Measurements from ENCODE around the gene DRG2. TPM values are rescaled to one million over a fixed set of nuclear protein-coding genes. Genes with fewer than 3 reads are reported as not detected.

Gene DRG2
- total and polyA plus RNA-seq, 2 donors (not counting 1 experiment from before 2014, with no cell fraction given): 58.7 to 67.8 TPM

DNA sequence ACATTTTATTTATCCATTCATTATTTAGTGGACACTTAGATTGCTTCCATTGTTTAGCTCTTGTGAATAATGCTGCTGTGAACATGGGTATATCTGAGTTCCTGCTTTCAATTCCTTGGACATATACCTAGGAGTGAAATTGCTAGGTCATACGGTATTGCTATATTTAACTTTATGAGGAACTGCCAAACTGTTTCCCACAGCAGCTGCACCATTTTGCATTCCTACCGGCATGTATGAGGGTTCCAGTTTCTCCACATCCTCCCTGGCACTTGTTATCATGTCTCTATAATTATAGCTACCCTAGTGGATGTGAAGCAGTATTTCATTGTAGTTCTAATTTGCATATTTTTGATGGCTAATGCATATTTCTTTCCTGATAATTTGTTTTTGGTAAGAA lies 23.7 kb upstream of the DRG2 start:
- Histone ChIP-seq H3K9ac (ENCODE audit: low read length) (no peak overlapping the region), H3K79me2 (ENCODE audit: control insufficient read depth, insufficient read depth, low read length) (no peaks in the 10 kb centered on the region), H3K27ac (ENCODE audit: low read length in 2 of 2) (no peak overlapping the region), H2AFZ (ENCODE audit: insufficient read depth, low read depth, low read length, poor library complexity, severe bottlenecking) (no peak overlapping the region), H4K20me1 (ENCODE audit: control insufficient read depth, insufficient read depth, low read length, poor library complexity, severe bottlenecking) (no peaks in the 10 kb centered on the region), H3K36me3 (replicated peaks in 1 of 2; ENCODE audit: control extremely low read depth in 1 of 2, control insufficient read depth in 1 of 2, extremely low read depth in 1 of 2, insufficient read depth in 2 of 2, low read length in 1 of 2) (peaks cover 4 to 40% of the 10 kb centered on the region in 2 experiments), H3K4me2 (replicated peaks; ENCODE audit: low read depth, low read length, poor library complexity, severe bottlenecking) (no peak overlapping the region), H3K4me3 (ENCODE audit: control extremely low read depth in 1 of 5, extremely low read depth in 1 of 5, insufficient read depth in 1 of 5, low read depth in 2 of 5, low read length in 4 of 5) (no peak overlapping the region), H3K9me3 (ENCODE audit: control extremely low read depth in 1 of 3, control insufficient read depth in 2 of 3, insufficient read depth in 1 of 3, low read length in 2 of 3) (no peaks in the 10 kb centered on the region), H3K4me1 (ENCODE audit: control insufficient read depth in 2 of 2, insufficient read depth in 2 of 2, low read length in 2 of 2) (no peaks in the 10 kb centered on the region), H3K27me3 (replicated peaks in 1 of 4; ENCODE audit: control extremely low read depth in 1 of 4, control insufficient read depth in 3 of 4, insufficient read depth in 4 of 4, low read length in 3 of 4) (no peaks in the 10 kb centered on the region)
- POLR2A ChIA-PET: no interaction called here
- H3K4me1 Mint-ChIP-seq: no peaks in the 10 kb centered on the region
- no peak overlapping the region for H3K4me3 Mint-ChIP-seq
- no peaks in the 10 kb centered on the region for H3K27me3 Mint-ChIP-seq
- no CpG with 5 or more reads among the region's 2 CpGs for WGBS (ENCODE audit: insufficient coverage)
- no peak overlapping the region for H3K27ac Mint-ChIP-seq
- no peak for DNase-seq
- intact Hi-C loops (cut with micrococcal nuclease): no loop called here
- TF ChIP-seq, protein P1, sequence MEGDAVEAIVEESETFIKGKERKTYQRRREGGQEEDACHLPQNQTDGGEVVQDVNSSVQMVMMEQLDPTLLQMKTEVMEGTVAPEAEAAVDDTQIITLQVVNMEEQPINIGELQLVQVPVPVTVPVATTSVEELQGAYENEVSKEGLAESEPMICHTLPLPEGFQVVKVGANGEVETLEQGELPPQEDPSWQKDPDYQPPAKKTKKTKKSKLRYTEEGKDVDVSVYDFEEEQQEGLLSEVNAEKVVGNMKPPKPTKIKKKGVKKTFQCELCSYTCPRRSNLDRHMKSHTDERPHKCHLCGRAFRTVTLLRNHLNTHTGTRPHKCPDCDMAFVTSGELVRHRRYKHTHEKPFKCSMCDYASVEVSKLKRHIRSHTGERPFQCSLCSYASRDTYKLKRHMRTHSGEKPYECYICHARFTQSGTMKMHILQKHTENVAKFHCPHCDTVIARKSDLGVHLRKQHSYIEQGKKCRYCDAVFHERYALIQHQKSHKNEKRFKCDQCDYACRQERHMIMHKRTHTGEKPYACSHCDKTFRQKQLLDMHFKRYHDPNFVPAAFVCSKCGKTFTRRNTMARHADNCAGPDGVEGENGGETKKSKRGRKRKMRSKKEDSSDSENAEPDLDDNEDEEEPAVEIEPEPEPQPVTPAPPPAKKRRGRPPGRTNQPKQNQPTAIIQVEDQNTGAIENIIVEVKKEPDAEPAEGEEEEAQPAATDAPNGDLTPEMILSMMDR (IDR thresholded peaks at IDR 0.05): no peak
- TF ChIP-seq EZH2 (IDR thresholded peaks at IDR 0.05; ENCODE audit: borderline replicate concordance, insufficient read depth, low read depth, low read length, poor library complexity, severe bottlenecking): no peak
- CTCF ChIA-PET: no interaction called here
- ATAC-seq (ENCODE audit: low read depth): no peak
- no peaks in the 10 kb centered on the region for H3K9me3 Mint-ChIP-seq (ENCODE audit: insufficient read depth)

DNA sequence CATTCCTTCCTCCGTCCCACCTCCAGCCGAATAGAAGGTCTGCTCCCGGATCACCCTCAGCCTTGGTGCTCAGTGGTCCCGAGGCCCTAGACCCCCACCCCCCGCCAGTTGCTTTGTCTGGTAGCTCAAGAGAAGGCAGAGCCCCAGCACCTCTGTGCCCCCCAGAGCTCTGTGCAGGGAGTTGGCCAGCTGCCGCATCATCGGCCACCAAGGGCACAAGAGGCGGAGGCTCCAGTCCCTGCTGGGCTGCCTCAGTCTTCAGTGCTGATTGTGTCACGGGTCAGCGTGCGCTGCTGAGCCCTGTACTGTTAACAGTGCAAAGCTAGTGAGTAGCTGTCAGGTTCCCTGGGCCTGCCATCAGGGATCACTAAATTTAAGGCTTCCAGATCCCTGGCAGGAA lies 22.2 kb upstream of the DRG2 start:
- no peaks in the 10 kb centered on the region for H3K4me1 ChIP-seq (ENCODE audit: control insufficient read depth in 2 of 2, insufficient read depth in 2 of 2, low read length in 2 of 2)
- TF ChIP-seq, protein P1 (IDR thresholded peaks at IDR 0.05): no peak
- no peak for TF ChIP-seq EZH2 (IDR thresholded peaks at IDR 0.05; ENCODE audit: borderline replicate concordance, insufficient read depth, low read depth, low read length, poor library complexity, severe bottlenecking)
- H3K27ac Mint-ChIP-seq: no peak overlapping the region
- CTCF ChIA-PET: no interaction called here
- no peak overlapping the region for H3K4me3 ChIP-seq (ENCODE audit: control extremely low read depth in 1 of 5, extremely low read depth in 1 of 5, insufficient read depth in 1 of 5, low read depth in 2 of 5, low read length in 4 of 5)
- intact Hi-C loops (cut with micrococcal nuclease): no loop called here
- H3K27me3 Mint-ChIP-seq: no peaks in the 10 kb centered on the region
- no peaks in the 10 kb centered on the region for H3K9me3 Mint-ChIP-seq (ENCODE audit: insufficient read depth)
- DNase-seq: no peak
- H3K4me1 Mint-ChIP-seq: no peaks in the 10 kb centered on the region
- H3K36me3 ChIP-seq (replicated peaks in 1 of 2; ENCODE audit: control extremely low read depth in 1 of 2, control insufficient read depth in 1 of 2, extremely low read depth in 1 of 2, insufficient read depth in 2 of 2, low read length in 1 of 2): peaks cover 4 to 33% of the 10 kb centered on the region in 2 experiments
- no peak overlapping the region for H3K27ac ChIP-seq (ENCODE audit: low read length in 2 of 2)
- POLR2A ChIA-PET: no interaction called here
- H3K79me2 ChIP-seq (ENCODE audit: control insufficient read depth, insufficient read depth, low read length): no peaks in the 10 kb centered on the region
- no peak overlapping the region for H3K9ac ChIP-seq (ENCODE audit: low read length)
- H3K4me2 ChIP-seq (replicated peaks; ENCODE audit: low read depth, low read length, poor library complexity, severe bottlenecking): no peak overlapping the region
- H3K4me3 Mint-ChIP-seq: no peak overlapping the region
- H2AFZ ChIP-seq (ENCODE audit: insufficient read depth, low read depth, low read length, poor library complexity, severe bottlenecking): no peak overlapping the region
- H3K9me3 ChIP-seq (ENCODE audit: control extremely low read depth in 1 of 3, control insufficient read depth in 2 of 3, insufficient read depth in 1 of 3, low read length in 2 of 3): no peaks in the 10 kb centered on the region
- H3K27me3 ChIP-seq (replicated peaks in 1 of 4; ENCODE audit: control extremely low read depth in 1 of 4, control insufficient read depth in 3 of 4, insufficient read depth in 4 of 4, low read length in 3 of 4): no peaks in the 10 kb centered on the region
- ATAC-seq (ENCODE audit: low read depth): no peak
- WGBS (ENCODE audit: insufficient coverage): 98% methylated on average over 11 of the region's 11 CpGs
- no peaks in the 10 kb centered on the region for H4K20me1 ChIP-seq (ENCODE audit: control insufficient read depth, insufficient read depth, low read length, poor library complexity, severe bottlenecking)

Measured in B cell (primary cell).